Vagina (tissue), 2 donors: ENCODE results near the gene FDXACB1. TPM values are rescaled to one million over a fixed set of nuclear protein-coding genes. Genes with fewer than 3 reads are reported as not detected.

Experiments used
- DNase-seq, 2 donors: peaks; one replicate each; pipeline ENCODE4 v3.0.0-alpha.2; 2017; ENCODE audit errors: extremely low spot score in 2 of 2
- H3K27ac ChIP-seq: fragments of 200-600 bp; sonication (generic); one replicate; pipeline ENCODE4 v1.5.1; 2019
- H3K27me3 ChIP-seq: fragments of 200-600 bp; sonication (generic); one replicate; pipeline ENCODE4 v1.5.1; 2019
- H3K36me3 ChIP-seq, 2 donors: fragments of 200-600 bp; sonication (generic); one replicate each; pipeline ENCODE4 v1.5.1; 2017 to 2019
- H3K4me1 ChIP-seq: fragments of 200-600 bp; sonication (generic); one replicate; pipeline ENCODE4 v1.5.1; 2019
- H3K4me3 ChIP-seq, 2 donors: fragments of 200-600 bp; sonication (generic); 1 replicate in 1 of 2; 2 replicates in 1 of 2; pipeline ENCODE4 v1.5.1; 2016 to 2019
- H3K9me3 ChIP-seq: fragments of 200-600 bp; sonication (generic); one replicate; pipeline ENCODE4 v1.5.1; 2019
- POLR2A ChIP-seq, 2 donors: fragments of 450-650 bp; IDR thresholded peaks; one replicate each; pipeline ENCODE4 v1.6.1; 2017; ENCODE audit warnings: antibody characterized with exemption in 2 of 2, mild to moderate bottlenecking in 2 of 2, moderate library complexity in 2 of 2
- POLR2AphosphoS5 ChIP-seq, 2 donors: sonication (generic); formaldehyde crosslinking; IDR thresholded peaks; one replicate each; pipeline ENCODE4 v1.9.0; 2017; ENCODE audit warnings: antibody characterized with exemption in 2 of 2, mild to moderate bottlenecking in 2 of 2, low read depth in 1 of 2; ENCODE audit not compliant: insufficient read depth in 1 of 2
- intact Hi-C: fragments of 100-400 bp; cut with DNase I; formaldehyde crosslinking; loops from one replicate; pipeline ENCODE4 v1.15.1; 2023
- total RNA-seq: library from RNA; depleted of rRNA; stranded (reverse); fragments of >200 nt; gene quantifications from one replicate; pipeline ENCODE4 v1.2.3, GENCODE V29; 2016
- TF ChIP-seq, protein P1 (sequence below), 3 experiments: fragments of 450-650 bp in 2 of 3; fragments of 200-600 bp in 1 of 3; sonication (generic) in 1 of 3; IDR thresholded peaks; one replicate each; pipeline ENCODE4 v1.5.1; 2017 to 2019; ENCODE audit warnings: antibody characterized with exemption in 3 of 3, mild to moderate bottlenecking in 2 of 3, moderate library complexity in 2 of 3

FDXACB1 gene
- total RNA-seq, 1 donor from 2014 or later: not detected

DNA sequence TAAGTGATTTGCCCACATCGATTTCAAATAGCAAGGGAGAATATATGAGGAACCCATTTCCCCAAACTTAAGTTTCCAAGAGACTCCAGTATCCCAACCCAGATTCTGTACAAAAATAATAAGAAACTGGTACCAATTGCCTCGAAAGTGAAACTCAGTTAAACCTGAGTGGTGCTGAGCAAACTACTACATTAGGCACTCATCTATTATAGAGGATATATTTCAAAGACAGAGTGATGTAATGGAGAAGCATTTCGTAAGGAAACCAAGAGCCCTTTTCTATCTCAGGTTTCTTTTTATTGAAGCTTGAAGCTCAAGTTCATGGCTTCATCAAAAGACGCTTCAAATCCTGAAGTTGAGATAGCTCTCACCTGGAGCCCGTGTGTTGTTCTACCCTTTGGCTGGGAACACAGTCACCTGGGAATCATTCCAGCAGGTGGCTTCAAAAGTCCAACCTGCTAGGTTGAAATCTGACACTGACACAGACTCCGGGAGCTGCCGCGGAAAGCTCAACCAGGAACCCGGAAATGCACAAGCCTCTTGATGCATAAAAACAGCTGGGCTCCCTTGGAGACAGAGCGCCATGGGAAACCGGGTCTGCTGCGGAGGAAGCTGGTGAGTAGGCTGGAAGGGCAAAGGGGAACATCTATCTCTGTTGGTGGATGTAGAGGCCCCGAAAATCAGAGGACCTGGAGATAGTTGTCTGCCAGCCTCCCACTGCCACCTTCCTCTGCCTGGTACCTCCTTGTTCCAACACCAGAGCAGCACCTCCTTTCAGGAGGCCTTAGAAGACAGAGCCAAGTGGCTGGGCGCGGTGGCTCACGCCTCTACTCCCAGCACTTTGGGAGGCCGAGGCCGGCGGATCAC, 39.7 kb upstream of the FDXACB1 start, which contains the start of gene C11orf52:
C11orf52 (plus strand) TSS at position 524 of the 867 bp plus-strand sequence; CDS start at position 584, 60 bp downstream.
- TF ChIP-seq POLR2AphosphoS5 (IDR thresholded peaks at IDR 0.05; ENCODE audit: insufficient read depth in 1 of 2, low read depth in 1 of 2): peak in 1 of 2 donors; percentile 54
- no peak for TF ChIP-seq POLR2A (IDR thresholded peaks at IDR 0.05)
- intact Hi-C loops: no loop called here
- peaks cover 32% of the 10 kb centered on the region for H3K4me1 ChIP-seq
- H3K27me3 ChIP-seq: no peaks in the 10 kb centered on the region
- no peaks in the 10 kb centered on the region for H3K9me3 ChIP-seq
- H3K4me3 ChIP-seq: peak within 1 kb of the TSS in 1 of 2 donors; percentile 15
- H3K36me3 ChIP-seq: no peaks in the 10 kb centered on the region
- no peak for DNase-seq
- peak within 1 kb of the TSS; percentile 50 for H3K27ac ChIP-seq

DNA sequence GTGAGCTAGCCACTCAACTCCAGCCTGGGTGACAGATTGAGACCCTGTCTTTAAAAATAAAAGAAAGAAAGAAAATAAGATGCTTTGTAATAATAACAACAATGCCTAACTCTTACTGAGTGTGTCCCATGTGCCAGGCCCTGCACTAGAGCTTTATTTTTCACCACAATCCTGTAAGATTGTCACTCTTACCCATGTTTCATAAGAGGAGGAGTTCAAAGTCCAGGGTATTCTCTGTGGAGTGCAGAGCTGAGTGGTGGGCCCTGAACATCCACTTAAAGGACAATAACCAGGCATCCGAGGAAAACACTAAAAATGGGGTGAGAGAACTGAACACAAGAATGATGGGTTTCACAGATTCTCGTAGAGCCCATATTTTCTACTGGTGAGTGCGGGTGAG, 38.8 kb upstream of the FDXACB1 start:
- Histone ChIP-seq H3K4me3 (no peak overlapping the region), H3K4me1 (peaks cover 29% of the 10 kb centered on the region), H3K36me3 (no peaks in the 10 kb centered on the region), H3K9me3 (no peaks in the 10 kb centered on the region), H3K27ac (peak overlapping the region; percentile 50), H3K27me3 (no peaks in the 10 kb centered on the region)
- intact Hi-C loops: no loop called here
- TF ChIP-seq POLR2AphosphoS5 (IDR thresholded peaks at IDR 0.05; ENCODE audit: insufficient read depth in 1 of 2, low read depth in 1 of 2) (no peak), POLR2A (IDR thresholded peaks at IDR 0.05) (no peak)
- TF ChIP-seq, protein P1, sequence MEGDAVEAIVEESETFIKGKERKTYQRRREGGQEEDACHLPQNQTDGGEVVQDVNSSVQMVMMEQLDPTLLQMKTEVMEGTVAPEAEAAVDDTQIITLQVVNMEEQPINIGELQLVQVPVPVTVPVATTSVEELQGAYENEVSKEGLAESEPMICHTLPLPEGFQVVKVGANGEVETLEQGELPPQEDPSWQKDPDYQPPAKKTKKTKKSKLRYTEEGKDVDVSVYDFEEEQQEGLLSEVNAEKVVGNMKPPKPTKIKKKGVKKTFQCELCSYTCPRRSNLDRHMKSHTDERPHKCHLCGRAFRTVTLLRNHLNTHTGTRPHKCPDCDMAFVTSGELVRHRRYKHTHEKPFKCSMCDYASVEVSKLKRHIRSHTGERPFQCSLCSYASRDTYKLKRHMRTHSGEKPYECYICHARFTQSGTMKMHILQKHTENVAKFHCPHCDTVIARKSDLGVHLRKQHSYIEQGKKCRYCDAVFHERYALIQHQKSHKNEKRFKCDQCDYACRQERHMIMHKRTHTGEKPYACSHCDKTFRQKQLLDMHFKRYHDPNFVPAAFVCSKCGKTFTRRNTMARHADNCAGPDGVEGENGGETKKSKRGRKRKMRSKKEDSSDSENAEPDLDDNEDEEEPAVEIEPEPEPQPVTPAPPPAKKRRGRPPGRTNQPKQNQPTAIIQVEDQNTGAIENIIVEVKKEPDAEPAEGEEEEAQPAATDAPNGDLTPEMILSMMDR (IDR thresholded peaks at IDR 0.05): no peak
- DNase-seq: no peak

DNA sequence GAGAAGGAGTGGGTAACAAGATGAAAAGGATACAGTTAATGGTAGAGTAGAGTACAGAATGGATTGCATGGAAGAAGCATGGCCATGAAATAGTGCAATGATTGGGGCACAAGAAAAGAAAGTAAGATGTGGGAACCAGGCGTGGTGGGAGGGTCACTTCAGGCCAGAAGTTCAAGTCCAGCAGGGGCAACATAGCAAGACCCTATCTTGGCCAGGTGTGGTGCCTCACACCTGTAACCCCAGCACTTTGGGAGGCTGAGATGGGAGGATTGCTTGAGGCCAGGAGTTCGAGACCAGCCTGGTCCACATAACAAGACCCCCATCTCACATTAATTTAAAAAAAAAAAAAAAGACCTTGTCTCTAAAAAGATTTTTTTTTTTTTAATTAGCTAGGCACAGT, 38.3 kb upstream of the FDXACB1 start:
- Histone ChIP-seq H3K4me1 (peaks cover 25% of the 10 kb centered on the region), H3K9me3 (no peaks in the 10 kb centered on the region), H3K36me3 (no peaks in the 10 kb centered on the region), H3K27me3 (no peaks in the 10 kb centered on the region), H3K4me3 (no peak overlapping the region), H3K27ac (no peak overlapping the region)
- intact Hi-C loops: no loop called here
- TF ChIP-seq, protein P1 (IDR thresholded peaks at IDR 0.05): no peak
- DNase-seq: no peak

DNA sequence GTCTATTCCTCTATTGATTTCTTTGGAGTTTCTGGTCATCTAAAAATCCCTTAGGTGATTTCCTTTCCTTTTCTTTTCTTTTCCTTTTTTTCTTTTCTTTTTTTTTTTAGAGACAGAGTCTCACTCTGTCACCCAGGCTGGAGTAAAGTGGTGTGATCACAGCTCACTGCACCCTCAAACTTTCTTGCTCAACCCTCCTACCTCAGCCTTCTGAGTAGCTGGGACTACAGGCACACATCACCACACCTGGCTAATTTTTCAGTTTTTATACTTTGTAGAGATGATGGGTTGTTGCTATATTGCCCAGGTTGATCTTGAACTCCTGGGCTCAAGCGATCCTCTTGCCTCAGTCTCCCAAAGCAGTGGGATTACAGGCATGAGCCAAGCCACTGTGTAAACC, 37.8 kb upstream of the FDXACB1 start:
- H3K27me3 ChIP-seq: no peaks in the 10 kb centered on the region
- H3K9me3 ChIP-seq: no peaks in the 10 kb centered on the region
- intact Hi-C loops: no loop called here
- H3K27ac ChIP-seq: no peak overlapping the region
- no peak overlapping the region for H3K4me3 ChIP-seq
- peaks cover 25% of the 10 kb centered on the region for H3K4me1 ChIP-seq
- TF ChIP-seq, protein P1 (IDR thresholded peaks at IDR 0.05): no peak
- no peak for TF ChIP-seq POLR2A (IDR thresholded peaks at IDR 0.05)
- no peak for TF ChIP-seq POLR2AphosphoS5 (IDR thresholded peaks at IDR 0.05; ENCODE audit: insufficient read depth in 1 of 2, low read depth in 1 of 2)
- H3K36me3 ChIP-seq: no peaks in the 10 kb centered on the region
- no peak for DNase-seq

DNA sequence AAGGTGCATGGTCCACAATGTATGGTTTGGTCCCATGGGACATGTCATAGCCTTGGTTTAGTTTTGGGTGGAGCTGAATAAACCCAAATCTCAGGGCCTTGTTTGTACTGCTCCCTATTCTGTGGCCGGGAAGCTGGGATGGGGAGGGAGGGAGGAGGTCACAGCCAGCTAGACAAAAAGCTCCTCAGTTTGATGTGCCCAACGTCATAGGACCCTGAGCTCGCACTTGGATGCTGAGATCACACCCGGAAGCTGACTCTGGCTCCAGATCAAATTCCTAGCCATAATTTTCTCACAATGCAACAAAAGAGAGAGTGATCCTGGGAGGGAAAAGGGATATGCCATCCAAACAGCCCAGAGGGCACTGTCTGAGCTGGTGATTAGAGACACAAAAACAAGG, 35.0 kb upstream of the FDXACB1 start:
- Histone ChIP-seq H3K36me3 (no peaks in the 10 kb centered on the region), H3K27ac (peak overlapping the region; percentile 99), H3K27me3 (no peaks in the 10 kb centered on the region), H3K4me3 (peak overlapping the region; percentile 58 to 69), H3K9me3 (no peaks in the 10 kb centered on the region), H3K4me1 (peaks cover 46% of the 10 kb centered on the region)
- intact Hi-C loops: no loop called here
- TF ChIP-seq POLR2A (IDR thresholded peaks at IDR 0.05) (peak in 1 of 2 donors; percentile 35), POLR2AphosphoS5 (IDR thresholded peaks at IDR 0.05; ENCODE audit: insufficient read depth in 1 of 2, low read depth in 1 of 2) (peak in 1 of 2 donors; percentile 52)
- TF ChIP-seq, protein P1 (IDR thresholded peaks at IDR 0.05): no peak
- no peak for DNase-seq
